Stimulated activated CD4-positive, alpha-beta T cell treated with anti-CD3 and anti-CD28 coated beads, Interleukin-2, amount 100 ng/mL, for 4 hours (primary cell): ENCODE data around the gene RAB3A.
"Not testable (repeated sequence)": the region's sequence is repeated elsewhere in the genome, so short reads cannot be mapped to it uniquely, and the experiment has no call there.

Experiments used
- DNase-seq: peaks from one replicate; pipeline ENCODE4 v3.0.0-alpha.2; 2020; ENCODE audit warnings: low read depth

The RAB3A gene

DNA sequence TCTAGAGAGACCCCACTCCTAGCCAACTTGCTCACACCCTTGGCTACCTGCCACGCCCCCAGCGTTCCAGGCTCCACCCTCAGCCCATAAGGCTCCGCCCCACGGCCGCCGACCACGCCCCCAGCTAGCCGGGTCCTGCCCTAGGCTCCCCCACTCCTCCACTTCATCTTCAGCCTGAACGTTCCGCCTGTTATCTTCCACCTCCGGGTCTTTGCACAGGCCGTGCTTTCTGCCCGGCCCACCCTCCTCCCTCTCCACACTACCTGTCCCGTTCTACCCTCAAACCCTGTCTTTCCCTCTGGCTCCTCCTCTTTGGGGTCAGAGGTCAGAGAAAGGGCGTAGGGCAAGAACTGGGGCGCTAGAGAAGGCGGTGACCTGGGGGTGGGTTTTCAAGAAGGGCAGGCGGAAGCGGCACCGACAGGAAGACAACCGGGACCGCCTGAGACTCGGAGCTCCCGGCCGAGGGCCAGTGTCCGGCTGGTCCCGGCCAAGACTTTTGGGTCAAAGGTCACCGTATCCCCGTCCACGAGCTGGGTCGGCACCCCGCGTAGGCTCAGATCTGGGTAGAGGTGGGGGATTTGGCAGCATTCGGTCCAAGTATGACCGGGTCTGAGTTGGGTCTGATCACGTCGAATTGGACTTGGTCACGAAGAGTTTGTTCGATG lies 20.1 kb upstream of the RAB3A start:
- DNase-seq, result no peak

DNA sequence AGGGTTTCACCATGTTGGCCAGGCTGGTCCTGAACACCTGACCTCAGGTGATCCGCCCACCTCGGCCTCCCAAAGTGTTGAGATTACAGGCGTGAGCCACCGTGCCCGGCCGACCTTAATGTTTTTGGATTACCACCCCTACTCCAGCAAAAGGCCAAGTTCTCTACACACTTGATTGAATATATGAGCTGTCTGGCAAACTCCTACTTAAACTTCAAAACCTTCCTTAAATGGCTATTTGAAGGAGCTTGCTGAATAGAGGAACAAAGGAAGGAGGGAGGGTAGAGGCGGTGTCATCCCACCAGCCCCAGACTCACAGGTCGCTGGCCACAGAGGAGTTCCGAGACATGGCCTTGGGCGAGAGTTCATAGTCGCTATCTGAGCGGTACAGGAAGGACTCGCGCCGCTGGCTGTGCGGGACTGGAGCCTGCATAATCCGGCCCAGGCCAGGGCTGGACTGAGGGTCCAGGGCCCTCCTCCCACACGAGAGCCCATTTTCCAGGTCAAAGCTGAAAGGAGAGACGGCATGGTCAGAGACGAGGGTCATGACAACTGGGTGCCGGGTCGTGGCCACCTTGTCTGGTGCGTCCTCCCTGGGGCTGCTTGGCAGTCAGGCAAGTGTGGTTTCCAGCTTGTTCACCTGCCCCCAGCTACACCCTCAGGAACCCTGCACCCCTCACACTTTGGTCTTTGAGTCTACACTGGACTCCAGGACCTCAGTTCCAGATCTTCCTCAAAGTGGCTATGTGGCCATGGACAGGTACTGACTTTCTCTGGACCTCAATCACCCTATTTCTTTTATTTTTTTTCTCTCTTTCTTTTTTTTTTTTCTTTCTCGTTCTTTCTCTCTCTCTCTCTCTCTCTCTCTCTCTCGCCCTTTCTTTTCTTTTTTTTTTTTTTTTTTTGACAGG lies 18.2 kb upstream of the RAB3A start:
- no peak for DNase-seq

DNA sequence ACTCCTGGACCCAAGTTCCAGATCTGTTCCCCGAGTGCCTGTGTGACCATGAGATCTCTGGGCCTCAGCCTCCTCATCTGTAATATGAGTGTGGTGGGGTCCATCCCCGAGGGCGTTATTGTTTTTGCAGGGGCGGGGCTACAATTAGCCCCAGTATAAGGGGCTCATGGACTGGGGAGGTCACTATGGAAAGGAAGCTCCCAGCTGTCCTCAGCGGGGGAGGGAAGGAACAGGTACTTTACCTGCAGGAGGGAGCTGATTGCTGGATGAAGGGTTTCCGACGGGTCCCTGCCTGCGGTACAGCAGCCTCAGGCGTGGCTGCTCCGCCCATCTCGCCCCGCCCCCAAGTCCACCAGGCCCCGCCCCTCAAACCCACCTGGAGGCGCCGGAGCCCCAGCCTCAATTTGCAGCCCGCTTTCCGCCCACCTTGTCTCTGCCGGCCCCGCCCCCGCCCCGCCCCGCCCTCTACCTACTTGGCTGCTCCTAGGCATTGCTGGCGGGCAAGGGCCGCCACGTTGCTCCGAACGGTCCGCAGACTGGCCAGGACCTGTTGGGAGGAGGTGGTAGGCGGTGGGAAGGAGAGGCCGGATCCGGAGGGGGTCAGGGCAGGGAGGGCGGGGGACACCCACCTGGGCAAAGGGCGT lies 16.9 kb upstream of the RAB3A start:
- no peak for DNase-seq

DNA sequence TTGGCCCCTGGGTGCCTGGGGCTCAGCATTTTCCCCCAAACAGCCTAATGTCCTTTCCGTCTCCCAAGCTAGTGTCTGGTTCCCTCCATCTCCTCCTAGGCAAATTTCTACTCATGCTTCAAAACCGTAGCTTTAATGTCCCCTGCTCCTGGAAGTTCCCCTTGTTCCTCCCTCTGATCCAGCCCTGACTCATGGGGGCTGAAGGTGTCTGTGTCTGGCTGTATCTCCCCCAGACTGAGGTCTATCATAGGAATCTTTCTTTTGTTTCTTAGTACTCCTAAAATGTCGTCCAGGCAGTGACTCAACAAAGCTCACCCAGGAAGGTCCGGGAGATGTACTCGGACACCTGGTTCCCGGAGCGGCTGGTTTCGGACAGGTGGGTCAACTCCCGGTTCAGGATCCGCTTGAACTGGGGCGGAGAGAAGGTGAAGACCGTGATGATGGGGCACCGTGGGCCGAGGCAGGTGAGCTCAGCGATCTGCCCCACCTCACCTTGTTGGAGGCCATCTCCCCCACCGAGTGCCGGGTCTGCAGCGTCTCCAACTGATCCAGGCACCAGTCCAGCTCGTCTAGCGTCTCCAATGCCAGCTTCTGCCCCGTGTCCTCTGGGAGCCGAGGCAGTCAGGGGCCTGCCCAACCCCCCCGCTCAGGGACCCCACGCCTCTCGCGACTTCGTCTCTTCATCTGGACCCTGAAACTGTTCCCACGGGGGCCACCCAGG lies 16.2 kb upstream of the RAB3A start:
- DNase-seq, result no peak

- DNase-seq, result no peak
Observed at GRCh38 chr19:18218600-18218999, 14.8 kb upstream of the RAB3A start.

GRCh38 chr19:18218159-18218558 lies 14.3 kb upstream of the RAB3A start:
- DNase-seq, result no peak

GRCh38 chr19:18216789-18217188 lies 12.9 kb upstream of the RAB3A start:
- DNase-seq, result no peak

GRCh38 chr19:18214779-18215433 lies 11.1 kb upstream of the RAB3A start:
- DNase-seq, result no peak

GRCh38 chr19:18211683-18212082 lies 7.8 kb upstream of the RAB3A start:
- no peak for DNase-seq

DNA sequence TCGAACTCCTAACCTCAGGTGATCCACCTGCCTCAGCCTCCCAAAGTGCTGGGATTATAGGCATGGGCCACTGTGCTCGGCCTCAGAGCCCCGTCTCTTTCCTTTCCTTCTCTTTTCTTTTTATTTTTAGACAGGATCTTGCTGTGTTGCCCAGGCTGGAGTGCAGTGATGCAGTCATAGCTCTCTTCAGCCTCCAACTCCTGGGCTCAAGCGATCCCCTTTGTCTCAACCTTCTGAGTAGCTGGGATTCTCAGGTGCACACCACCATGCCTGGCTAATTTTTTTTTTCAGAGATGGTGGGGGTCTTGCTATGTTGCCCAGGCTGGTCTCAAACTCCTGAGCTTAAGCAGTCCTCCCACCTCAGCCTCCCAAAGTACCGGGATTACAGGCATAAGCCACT lies 6.1 kb upstream of the RAB3A start:
- DNase-seq, result not testable (repeated sequence)

DNA sequence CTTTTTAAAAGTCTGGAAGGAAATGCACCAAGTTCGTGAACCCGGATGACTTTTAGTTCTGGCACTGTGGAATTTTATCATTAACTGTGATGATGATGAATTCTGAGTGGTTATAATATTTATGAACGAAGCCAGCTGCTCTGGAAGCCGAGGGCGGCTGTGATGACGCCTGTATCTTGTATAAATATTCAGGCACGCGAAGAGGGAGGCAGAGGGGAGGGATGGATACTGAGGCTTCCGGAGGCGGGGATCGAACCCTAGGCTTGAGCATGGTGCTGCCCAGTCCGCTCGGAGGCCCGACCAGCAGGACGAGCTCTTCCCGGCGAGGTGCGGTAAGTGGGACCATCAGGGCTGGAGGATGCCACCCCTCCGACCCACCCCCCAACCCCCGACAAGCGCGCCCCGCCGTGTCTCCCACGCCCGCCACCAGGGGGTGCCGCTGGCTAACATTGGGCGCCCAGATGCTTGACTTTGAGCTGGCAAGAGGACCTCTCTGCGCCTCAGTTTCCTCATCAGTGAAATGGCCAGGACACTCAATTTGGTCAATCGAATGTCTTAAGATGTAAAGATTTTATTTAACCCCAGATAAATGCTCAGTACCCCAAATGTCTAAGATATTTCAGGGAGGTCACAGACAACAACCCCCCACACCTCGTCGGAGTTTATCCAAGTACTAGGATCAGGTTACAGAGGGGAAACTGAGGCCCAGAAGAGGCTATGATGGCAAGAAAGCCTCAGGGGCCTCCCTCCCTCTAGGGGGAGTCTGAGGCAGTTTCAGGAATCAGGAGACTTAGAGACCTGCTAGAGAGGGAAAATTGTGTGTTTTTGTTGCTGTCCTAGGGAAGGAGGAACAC lies 4.5 kb upstream of the RAB3A start:
- no peak for DNase-seq

GRCh38 chr19:18206018-18206417 lies 2.2 kb upstream of the RAB3A start:
- DNase-seq, result no peak

DNA sequence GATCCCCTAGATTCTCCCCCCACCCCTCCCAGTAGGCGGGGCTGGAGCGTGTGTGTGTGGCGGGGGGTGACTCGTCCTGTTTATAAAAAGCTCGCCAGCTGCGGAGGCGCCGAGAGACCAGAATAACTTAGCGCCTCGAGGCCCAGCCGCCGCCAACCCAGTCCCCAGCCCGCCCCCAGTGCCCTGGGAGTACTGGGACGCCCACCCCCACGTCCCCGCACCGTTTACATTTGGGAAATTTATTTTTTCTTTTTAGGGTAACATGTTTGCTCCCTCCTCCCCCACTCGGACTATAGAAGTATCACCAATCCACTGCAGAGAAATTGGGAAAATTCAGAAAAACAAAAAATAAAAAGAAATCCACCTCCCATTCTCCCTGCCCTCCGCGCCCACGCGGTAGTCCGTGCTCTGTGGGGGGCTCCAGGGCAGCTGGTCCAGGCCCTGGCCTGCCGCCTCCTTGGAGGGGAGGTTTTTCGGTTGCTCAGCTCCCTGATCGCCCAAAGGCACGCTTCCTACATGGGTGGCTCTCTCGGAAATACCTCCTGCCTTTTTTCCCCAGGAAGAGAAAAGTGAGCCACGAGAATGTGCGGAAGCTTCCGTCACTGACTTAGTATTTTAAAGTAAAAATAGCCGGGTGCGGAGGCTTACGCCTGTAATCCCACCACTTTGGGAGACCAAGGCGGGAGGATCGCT lies 1.5 kb upstream of the RAB3A start:
- DNase-seq, result peak; percentile 33

DNA sequence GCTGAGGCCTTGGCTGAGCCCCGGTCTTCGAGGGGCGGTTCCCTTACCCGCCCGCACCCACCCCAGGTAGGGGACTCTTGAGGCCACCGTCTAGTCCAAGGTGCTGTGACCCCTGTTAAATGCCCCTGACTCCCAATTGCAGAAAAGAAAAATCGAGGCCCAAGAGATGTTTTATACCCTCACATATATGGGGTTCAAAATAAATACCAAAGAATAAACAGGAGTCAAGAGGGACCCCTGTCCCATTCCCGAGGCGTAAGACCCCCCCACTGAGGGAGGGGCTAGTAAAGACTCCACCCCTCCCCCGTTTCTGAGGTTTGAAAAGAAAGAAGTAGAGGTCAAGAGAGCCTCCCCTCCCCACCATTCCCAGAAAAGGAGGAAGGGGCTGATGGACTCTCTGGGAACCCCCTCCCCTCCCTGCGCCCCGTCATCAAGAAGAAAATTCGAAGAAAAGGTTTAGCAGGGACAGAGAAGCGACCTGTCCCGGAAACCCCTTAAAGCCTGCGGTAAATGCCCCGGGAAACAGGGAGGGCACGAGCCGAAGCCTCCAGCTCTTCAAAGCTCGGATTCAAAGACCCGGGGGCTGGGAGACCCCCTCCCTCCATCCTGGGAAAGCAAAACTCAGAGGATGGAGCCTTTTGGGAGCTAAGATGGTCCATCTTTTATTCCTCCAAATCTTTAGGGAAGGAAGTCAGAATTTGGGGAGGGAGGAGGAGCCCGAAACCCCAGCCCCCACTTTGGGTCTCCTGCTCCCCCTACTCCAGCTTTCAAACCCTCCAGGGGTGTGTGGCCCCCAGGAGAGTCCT lies 755 bp upstream of the RAB3A start:
- DNase-seq, result no peak

GRCh38 chr19:18203408-18203862 lies 407 bp downstream of the RAB3A start:
- no peak for DNase-seq

GRCh38 chr19:18202778-18203407 lies 949 bp downstream of the RAB3A start:
- DNase-seq, result no peak

GRCh38 chr19:18202397-18202777 lies 1.5 kb downstream of the RAB3A start:
- no peak for DNase-seq

DNA sequence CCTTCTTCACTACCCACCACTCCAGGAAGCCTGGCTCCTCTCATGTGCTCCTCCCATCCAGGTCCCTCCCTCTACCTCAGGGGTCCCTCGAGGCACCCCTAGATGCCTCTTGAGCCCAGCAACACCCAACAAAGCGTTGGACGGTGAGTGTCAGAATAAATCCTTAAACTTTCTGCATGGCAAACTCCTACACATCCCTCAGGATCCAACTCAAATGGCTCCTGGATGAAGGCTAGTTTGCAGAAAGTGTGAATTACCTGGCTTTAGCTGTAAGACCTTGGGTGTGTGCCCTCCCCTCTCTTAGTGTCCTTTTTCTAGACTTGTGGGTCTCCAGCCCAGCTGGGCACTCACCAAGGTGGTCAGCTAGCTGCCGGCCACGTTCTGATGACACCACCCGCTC lies 5.5 kb downstream of the RAB3A start:
- no peak for DNase-seq

DNA sequence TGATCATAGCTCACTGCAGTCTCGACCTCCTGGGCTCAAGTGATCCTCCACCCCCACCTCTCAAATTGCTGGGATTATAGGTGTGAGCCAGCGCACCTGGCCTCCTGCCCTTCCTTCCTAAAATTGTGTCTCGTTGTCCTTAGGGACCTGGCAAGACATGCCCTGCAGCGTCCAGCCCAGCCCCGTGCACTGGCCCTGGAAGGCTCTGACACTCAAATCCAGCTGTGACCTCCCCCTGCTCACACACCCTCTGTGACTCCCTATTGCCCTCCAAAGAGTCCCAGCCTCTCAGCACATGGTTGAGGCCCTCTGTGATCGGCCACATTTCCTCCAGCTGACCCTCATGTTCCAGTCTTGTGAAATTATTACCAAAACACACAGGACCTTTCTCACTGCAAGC lies 5.9 kb downstream of the RAB3A start:
- no peak for DNase-seq
